Keratinocyte (primary cell): ENCODE results near the gene EPAS1. TPM values are rescaled to one million over a fixed set of nuclear protein-coding genes. Genes with fewer than 3 reads are reported as not detected.

Experiments
- DNase-seq: peaks from one replicate; pipeline ENCODE4 v3.0.0-alpha.2; 2011; ENCODE audit warnings: low read depth, missing footprints, low spot score
- FAIRE-seq: peaks from 2 replicates; lab custom pipeline; 2011; peaks lifted over from hg19 to GRCh38; lab: Jason Lieb, UNC
- H2AFZ ChIP-seq: 2 replicates; pipeline ENCODE4 v1.6.0; 2012; ENCODE audit warnings: low read length, control low read depth, inconsistent platforms; ENCODE audit not compliant: control insufficient read depth
- H3K27ac ChIP-seq: 2 replicates; pipeline ENCODE4 v1.5.1; 2011; ENCODE audit warnings: low read length; ENCODE audit not compliant: control insufficient read depth, insufficient read depth
- H3K27me3 ChIP-seq: 3 replicates; pipeline ENCODE4 v1.6.0; 2011; ENCODE audit warnings: low read length; ENCODE audit not compliant: control insufficient read depth, insufficient read depth; ENCODE audit errors: extremely low read depth
- H3K36me3 ChIP-seq, 2 experiments: 2 replicates in 1 of 2; 3 replicates in 1 of 2; pipeline ENCODE4 v1.5.1; 2011; ENCODE audit warnings: low read length in 2 of 2, mild to moderate bottlenecking in 1 of 2; ENCODE audit not compliant: control insufficient read depth in 2 of 2, insufficient read depth in 2 of 2; ENCODE audit errors: extremely low read depth in 1 of 2
- H3K4me1 ChIP-seq: 3 replicates; pipeline ENCODE4 v1.5.1; 2011; ENCODE audit warnings: low read length; ENCODE audit not compliant: control insufficient read depth, insufficient read depth; ENCODE audit errors: extremely low read depth
- H3K4me2 ChIP-seq: 3 replicates; pipeline ENCODE4 v1.6.0; 2011; ENCODE audit warnings: low read depth, low read length; ENCODE audit not compliant: control insufficient read depth, insufficient read depth; ENCODE audit errors: extremely low read depth
- H3K4me3 ChIP-seq, 3 experiments: fragments of 200-600 bp in 1 of 3; sonication (generic) in 1 of 3; 2 replicates in 2 of 3; 3 replicates in 1 of 3; pipeline ENCODE4 v1.5.1; 2011 to 2016; ENCODE audit warnings: low read length in 3 of 3, mild to moderate bottlenecking in 3 of 3, control low read depth in 2 of 3, inconsistent platforms in 1 of 3, low read depth in 1 of 3, mixed read lengths in 1 of 3, mixed run types in 1 of 3, moderate library complexity in 1 of 3; ENCODE audit not compliant: control insufficient read depth in 2 of 3, insufficient read depth in 2 of 3; ENCODE audit errors: extremely low read depth in 1 of 3
- H3K79me2 ChIP-seq: 2 replicates; pipeline ENCODE4 v1.6.0; 2012; ENCODE audit warnings: low read length; ENCODE audit not compliant: control insufficient read depth, insufficient read depth
- H3K9ac ChIP-seq: 3 replicates; pipeline ENCODE4 v1.6.0; 2011; ENCODE audit warnings: low read length; ENCODE audit not compliant: control insufficient read depth, insufficient read depth; ENCODE audit errors: extremely low read depth
- H3K9me1 ChIP-seq: 3 replicates; pipeline ENCODE4 v1.6.0; 2011; ENCODE audit warnings: low read length; ENCODE audit not compliant: control insufficient read depth, insufficient read depth; ENCODE audit errors: extremely low read depth
- H3K9me3 ChIP-seq: 2 replicates; pipeline ENCODE4 v1.5.1; 2012; ENCODE audit warnings: low read depth, low read length; ENCODE audit not compliant: control insufficient read depth
- H4K20me1 ChIP-seq: 3 replicates; pipeline ENCODE4 v1.6.0; 2011; ENCODE audit warnings: low read length; ENCODE audit not compliant: control insufficient read depth, insufficient read depth; ENCODE audit errors: extremely low read depth
- CTCF ChIP-seq, 3 experiments: IDR thresholded peaks in 1 of 3; conservative IDR thresholded peaks in 1 of 3; optimal IDR thresholded peaks in 1 of 3; 2 replicates in 2 of 3; 3 replicates in 1 of 3; pipeline versions ENCODE3 to v1.5.1; 2011; ENCODE audit warnings: low read length in 3 of 3, mild to moderate bottlenecking in 3 of 3, moderate library complexity in 2 of 3, control low read depth in 1 of 3, inconsistent platforms in 1 of 3; ENCODE audit not compliant: insufficient read depth in 2 of 3; ENCODE audit errors: extremely low read depth in 1 of 3
- EZH2 ChIP-seq: IDR thresholded peaks from one replicate; pipeline ENCODE4 v1.6.1; 2012; ENCODE audit warnings: inconsistent platforms, mild to moderate bottlenecking, low read length, moderate library complexity
- dilution Hi-C: fragments of 300-500 bp; cut with MboI; formaldehyde crosslinking; loops from one replicate; pipeline ENCODE4 v1.7.0; 2020; ENCODE audit warnings: low sequenced_read_pairs; ENCODE audit not compliant: extremely low pct_ligation_motif_present
- polyA plus RNA-seq, 5 experiments: library from polyadenylated mRNA; depleted of rRNA in 3 of 5; stranded (reverse) in 3 of 5; stranded (forward) in 1 of 5; unstranded in 1 of 5; fragments of >200 nt; gene quantifications; 1 replicate in 1 of 5; 2 replicates in 3 of 5; 3 replicates in 1 of 5; pipeline versions ENCODE4 v1.2.1 to v1.2.3, GENCODE V29; 2011 to 2012; ENCODE audit warnings: missing spikeins in 2 of 5, low read depth in 1 of 5, low replicate concordance in 1 of 5

EPAS1 gene
- polyA plus RNA-seq, 1 donor (not counting 4 experiments of a cell fraction or from before 2014, with no cell fraction given), result 96.7 TPM

GRCh38 chr2:46390036-46390435 lies 92.8 kb downstream of the EPAS1 start:
- FAIRE-seq, result no peak
- dilution Hi-C loops, result no loop called here
- H3K36me3 ChIP-seq, result peaks cover 6 to 8% of the 10 kb centered on the region in 2 experiments
- H3K4me3 ChIP-seq, result no peak overlapping the region
- no peaks in the 10 kb centered on the region for H4K20me1 ChIP-seq
- H3K4me2 ChIP-seq, result no peak overlapping the region
- H3K27ac ChIP-seq, result no peak overlapping the region
- H3K9me1 ChIP-seq, result no peaks in the 10 kb centered on the region
- H2AFZ ChIP-seq, result no peak overlapping the region
- no peak for DNase-seq
- no peak for TF ChIP-seq EZH2
- no peak for TF ChIP-seq CTCF (optimal IDR thresholded peaks at IDR 0.05 in 1 of 3, IDR thresholded peaks at IDR 0.05 in 1 of 3, conservative IDR thresholded peaks at IDR 0.05 in 1 of 3; ENCODE audit: extremely low read depth in 1 of 3, insufficient read depth in 2 of 3, low read length in 3 of 3)
- H3K79me2 ChIP-seq, result no peaks in the 10 kb centered on the region
- H3K9me3 ChIP-seq, result no peaks in the 10 kb centered on the region
- no peak overlapping the region for H3K9ac ChIP-seq
- H3K4me1 ChIP-seq, result peaks cover 21% of the 10 kb centered on the region
- H3K27me3 ChIP-seq, result no peaks in the 10 kb centered on the region

DNA sequence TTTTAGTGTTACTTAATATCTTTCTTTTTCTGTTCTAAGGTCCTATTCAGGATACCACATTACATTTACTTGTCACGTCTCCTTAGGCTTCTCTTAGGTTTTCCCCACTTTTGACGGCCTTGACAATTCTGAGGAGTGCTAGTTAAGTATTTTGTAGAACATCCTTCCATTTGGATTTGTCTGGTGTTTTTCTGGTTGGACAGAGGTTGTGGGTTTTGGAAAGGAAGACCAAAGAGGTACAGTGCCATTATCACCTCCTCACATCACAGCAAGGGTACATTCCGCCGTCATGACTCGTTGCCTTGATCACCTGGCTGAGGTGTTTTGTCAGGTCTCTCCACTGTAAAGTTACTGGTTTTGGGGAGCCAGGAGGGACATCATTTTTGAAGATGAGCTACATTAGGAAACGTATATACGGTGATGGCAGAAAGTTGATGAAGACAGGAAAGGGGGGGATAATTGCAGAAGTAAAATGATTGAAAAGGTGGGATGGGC lies 93.7 kb downstream of the EPAS1 start:
- Histone ChIP-seq H4K20me1 (no peaks in the 10 kb centered on the region), H3K4me1 (peaks cover 17% of the 10 kb centered on the region), H3K4me2 (no peak overlapping the region), H3K4me3 (no peak overlapping the region), H3K79me2 (no peaks in the 10 kb centered on the region), H2AFZ (no peak overlapping the region), H3K27me3 (no peaks in the 10 kb centered on the region), H3K9ac (no peak overlapping the region), H3K27ac (no peak overlapping the region), H3K9me1 (no peaks in the 10 kb centered on the region), H3K36me3 (peaks cover 6 to 7% of the 10 kb centered on the region in 2 experiments), H3K9me3 (no peaks in the 10 kb centered on the region)
- DNase-seq (no peak), FAIRE-seq (no peak)
- dilution Hi-C loops, result no loop called here
- no peak for TF ChIP-seq CTCF (optimal IDR thresholded peaks at IDR 0.05 in 1 of 3, IDR thresholded peaks at IDR 0.05 in 1 of 3, conservative IDR thresholded peaks at IDR 0.05 in 1 of 3; ENCODE audit: extremely low read depth in 1 of 3, insufficient read depth in 2 of 3, low read length in 3 of 3)
